Stimulated activated effector memory CD8-positive, alpha-beta T cell treated with anti-CD3 and anti-CD28 coated beads, Interleukin-12 subunit alpha, Interleukin-12 subunit beta, amount 100 ng/mL, for 72 hours (primary cell): ENCODE results near the gene MRI1.

Experiments
- ATAC-seq: fragments of 150-1000 bp; cut with Tn5 transposase; 2 replicates; pipeline ENCODE4 v1.10.0; 2021
- DNase-seq, 2 donors: peaks; one replicate each; pipeline ENCODE4 v3.0.0; 2021 to 2022; ENCODE audit warnings: low spot score in 2 of 2
- H3K27ac Mint-ChIP-seq: one replicate; pipeline ENCODE4 v1.8.0; 2022; ENCODE audit warnings: mild to moderate bottlenecking, mixed read lengths
- H3K36me3 Mint-ChIP-seq: one replicate; pipeline ENCODE4 v1.8.0; 2022; ENCODE audit warnings: mild to moderate bottlenecking, mixed read lengths
- H3K4me1 Mint-ChIP-seq: one replicate; pipeline ENCODE4 v1.8.0; 2022; ENCODE audit warnings: mixed read lengths
- H3K4me3 Mint-ChIP-seq: one replicate; pipeline ENCODE4 v1.8.0; 2022; ENCODE audit warnings: mild to moderate bottlenecking, mixed read lengths
- H3K9me3 Mint-ChIP-seq: one replicate; pipeline ENCODE4 v1.8.0; 2022; ENCODE audit warnings: mixed read lengths

MRI1 gene

DNA sequence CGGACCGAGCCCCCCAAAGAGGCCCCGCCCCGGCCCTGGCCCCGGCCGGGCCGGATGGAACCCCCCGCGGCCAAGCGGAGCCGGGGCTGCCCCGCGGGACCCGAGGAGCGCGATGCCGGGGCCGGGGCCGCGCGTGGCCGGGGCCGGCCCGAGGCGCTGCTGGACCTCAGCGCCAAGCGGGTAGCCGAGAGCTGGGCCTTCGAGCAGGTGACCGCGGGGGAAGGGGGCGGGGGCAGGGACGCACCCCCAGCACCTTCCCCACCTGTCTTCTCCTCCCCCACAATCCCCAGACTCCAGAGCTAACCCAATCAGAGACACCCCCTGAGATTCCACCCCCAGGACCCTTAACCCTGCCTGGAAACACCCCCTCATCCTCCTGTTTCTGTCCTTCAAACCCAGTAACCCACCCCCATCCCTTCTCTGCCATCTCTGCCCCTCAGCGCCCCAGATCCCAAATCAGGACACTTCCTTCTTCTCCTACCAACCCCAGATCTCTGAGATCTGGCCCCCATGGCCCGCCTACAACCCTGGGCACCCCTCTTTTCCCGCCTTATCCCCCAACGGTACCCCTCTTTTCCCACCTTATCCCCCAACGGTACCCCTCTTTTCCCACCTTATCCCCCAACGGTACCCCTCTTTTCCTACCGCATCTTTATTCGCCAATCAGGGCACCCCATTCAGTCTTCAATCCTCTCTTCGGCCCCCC lies 31.4 kb downstream of the MRI1 start:
- DNase-seq, result no peak
- Mint-ChIP-seq H3K4me1 (peaks cover 28% of the 10 kb centered on the region), H3K36me3 (peaks cover 4% of the 10 kb centered on the region), H3K9me3 (no peaks in the 10 kb centered on the region), H3K27ac (peak overlapping the region; percentile 94), H3K4me3 (peak overlapping the region; percentile 99)
- peak; percentile 48 for ATAC-seq

DNA sequence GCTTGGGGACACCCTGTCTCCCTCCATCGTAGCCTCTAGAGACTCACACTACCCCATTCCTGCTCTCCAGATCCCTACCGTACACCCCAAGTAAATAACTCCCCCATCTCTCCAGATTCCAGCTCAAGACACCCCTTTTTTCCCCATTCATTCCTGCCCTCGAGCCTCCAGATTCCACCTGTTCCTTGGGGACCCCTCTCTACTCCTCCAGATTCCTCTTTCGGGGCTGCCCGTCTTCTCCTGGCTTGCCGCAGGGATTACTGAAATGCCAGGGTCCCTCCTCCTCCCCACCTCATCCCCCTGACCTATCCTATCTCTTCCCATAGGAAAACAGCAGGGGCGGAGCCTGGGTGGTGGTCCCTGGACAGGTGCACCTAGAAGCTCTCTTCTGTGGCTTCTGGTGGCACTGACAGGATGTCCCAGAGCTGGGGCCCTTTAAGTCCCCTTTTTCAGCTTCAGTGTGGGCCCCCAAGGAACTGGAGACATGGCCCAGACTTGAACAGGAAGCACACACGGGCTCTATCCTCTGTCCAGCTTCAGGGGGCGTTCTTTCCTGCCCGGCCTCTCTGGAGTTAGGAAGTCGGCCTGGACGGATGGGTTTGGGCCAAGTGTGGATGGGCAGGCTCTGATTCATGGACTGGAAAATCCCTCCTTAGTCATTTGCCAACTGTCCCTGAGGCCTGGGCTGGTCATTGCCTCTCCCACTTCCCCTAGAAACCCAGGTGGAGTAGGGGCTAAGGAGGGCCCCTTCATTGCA lies 32.2 kb downstream of the MRI1 start:
- H3K36me3 Mint-ChIP-seq, result peaks cover 4% of the 10 kb centered on the region

DNA sequence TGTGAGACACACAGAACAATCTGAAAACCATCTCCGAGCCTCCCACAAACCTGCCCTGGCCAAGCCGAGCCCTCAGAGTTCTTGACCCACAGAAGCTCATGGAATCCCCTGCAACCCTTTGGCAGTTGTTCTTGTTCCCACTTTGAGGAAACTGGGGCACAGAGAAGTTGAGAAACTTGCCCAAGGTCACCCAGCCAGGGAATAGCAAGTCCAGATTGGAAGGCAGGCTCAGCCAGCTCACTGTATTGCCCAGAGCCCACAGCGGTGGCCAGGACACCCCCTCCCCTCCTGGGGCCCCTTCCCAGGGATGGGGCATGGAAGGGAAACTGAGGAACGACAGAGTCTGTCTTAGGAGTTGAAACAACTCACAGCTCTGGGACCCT lies 32.7 kb downstream of the MRI1 start:
- DNase-seq (no peak), ATAC-seq (no peak)
- Mint-ChIP-seq H3K9me3 (no peaks in the 10 kb centered on the region), H3K4me3 (peak overlapping the region; percentile 99), H3K27ac (peak overlapping the region; percentile 94), H3K4me1 (peaks cover 35% of the 10 kb centered on the region), H3K36me3 (peaks cover 4% of the 10 kb centered on the region)

More for the DNA sequence above, 32.2 kb downstream of the MRI1 start:
- Mint-ChIP-seq H3K27ac (peak overlapping the region; percentile 94), H3K4me1 (peaks cover 35% of the 10 kb centered on the region), H3K9me3 (no peaks in the 10 kb centered on the region), H3K4me3 (peak overlapping the region; percentile 99)
- ATAC-seq, result no peak
- no peak for DNase-seq

DNA sequence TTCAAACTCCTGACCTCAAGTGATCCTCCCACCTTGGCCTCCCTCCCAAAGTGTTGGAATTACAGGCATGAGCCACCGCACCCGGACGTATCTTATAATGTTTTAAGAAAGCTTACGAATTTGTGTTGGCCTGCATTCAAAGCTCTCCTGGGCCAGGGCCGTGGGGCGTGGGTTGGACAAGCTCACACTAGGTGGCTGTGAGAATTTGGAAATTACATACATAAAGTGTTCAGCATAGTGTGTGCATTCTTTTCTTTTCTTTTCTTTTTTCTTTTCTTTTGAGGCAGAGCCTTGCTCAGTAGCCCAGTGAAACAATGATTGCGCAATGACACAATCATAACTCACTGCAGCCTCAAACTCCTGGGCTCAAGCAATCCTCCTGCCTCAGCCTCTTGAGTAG lies 33.5 kb downstream of the MRI1 start:
- Mint-ChIP-seq H3K27ac (no peak overlapping the region), H3K9me3 (no peaks in the 10 kb centered on the region), H3K36me3 (peaks cover 4% of the 10 kb centered on the region), H3K4me3 (no peak overlapping the region), H3K4me1 (peaks cover 35% of the 10 kb centered on the region)
- DNase-seq, result no peak
- no peak for ATAC-seq

DNA sequence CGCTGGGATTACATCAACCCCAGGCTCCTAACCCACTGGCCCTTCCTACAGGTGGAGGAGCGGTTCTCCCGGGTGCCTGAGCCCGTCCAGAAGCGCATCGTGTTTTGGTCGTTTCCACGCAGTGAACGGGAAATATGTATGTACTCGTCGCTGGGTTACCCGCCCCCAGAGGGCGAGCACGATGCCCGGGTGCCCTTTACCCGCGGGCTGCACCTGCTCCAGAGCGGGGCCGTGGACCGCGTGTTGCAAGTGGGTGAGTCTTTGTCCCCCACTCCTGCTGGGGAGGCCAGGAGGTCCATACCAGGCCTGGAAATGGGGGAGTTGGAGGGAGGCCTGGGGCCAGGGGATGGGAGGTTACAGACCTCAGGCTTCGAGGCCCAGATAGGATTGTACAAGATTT lies 35.3 kb downstream of the MRI1 start:
- ATAC-seq, result no peak
- no peak for DNase-seq
- Mint-ChIP-seq H3K4me1 (peaks cover 29% of the 10 kb centered on the region), H3K9me3 (no peaks in the 10 kb centered on the region), H3K27ac (no peak overlapping the region), H3K36me3 (peaks cover 4% of the 10 kb centered on the region), H3K4me3 (no peak overlapping the region)

DNA sequence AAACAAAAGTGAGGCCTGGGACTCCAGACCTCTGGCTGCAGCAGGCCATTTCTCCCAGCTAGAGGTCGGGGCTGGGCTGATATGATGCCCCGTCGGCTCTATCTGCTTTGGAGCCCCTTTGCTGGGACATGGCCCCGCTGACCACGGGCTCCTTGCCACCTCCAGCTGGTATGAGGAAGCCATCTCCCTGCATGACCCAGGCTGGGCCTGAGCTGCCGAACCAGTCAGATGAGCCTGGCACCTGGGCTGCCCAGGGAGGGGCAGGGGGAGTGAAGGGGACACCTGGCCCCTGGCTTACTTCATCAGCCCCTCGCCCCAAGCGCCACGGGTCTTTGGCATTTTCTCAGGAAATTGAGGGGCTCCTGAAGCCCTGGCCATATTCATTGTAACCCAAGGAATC lies 38.7 kb downstream of the MRI1 start:
- DNase-seq, result no peak
- no peaks in the 10 kb centered on the region for H3K9me3 Mint-ChIP-seq
- ATAC-seq, result no peak
- H3K27ac Mint-ChIP-seq, result no peak overlapping the region
- peaks cover 17% of the 10 kb centered on the region for H3K4me1 Mint-ChIP-seq
- no peak overlapping the region for H3K4me3 Mint-ChIP-seq
- no peaks in the 10 kb centered on the region for H3K36me3 Mint-ChIP-seq

DNA sequence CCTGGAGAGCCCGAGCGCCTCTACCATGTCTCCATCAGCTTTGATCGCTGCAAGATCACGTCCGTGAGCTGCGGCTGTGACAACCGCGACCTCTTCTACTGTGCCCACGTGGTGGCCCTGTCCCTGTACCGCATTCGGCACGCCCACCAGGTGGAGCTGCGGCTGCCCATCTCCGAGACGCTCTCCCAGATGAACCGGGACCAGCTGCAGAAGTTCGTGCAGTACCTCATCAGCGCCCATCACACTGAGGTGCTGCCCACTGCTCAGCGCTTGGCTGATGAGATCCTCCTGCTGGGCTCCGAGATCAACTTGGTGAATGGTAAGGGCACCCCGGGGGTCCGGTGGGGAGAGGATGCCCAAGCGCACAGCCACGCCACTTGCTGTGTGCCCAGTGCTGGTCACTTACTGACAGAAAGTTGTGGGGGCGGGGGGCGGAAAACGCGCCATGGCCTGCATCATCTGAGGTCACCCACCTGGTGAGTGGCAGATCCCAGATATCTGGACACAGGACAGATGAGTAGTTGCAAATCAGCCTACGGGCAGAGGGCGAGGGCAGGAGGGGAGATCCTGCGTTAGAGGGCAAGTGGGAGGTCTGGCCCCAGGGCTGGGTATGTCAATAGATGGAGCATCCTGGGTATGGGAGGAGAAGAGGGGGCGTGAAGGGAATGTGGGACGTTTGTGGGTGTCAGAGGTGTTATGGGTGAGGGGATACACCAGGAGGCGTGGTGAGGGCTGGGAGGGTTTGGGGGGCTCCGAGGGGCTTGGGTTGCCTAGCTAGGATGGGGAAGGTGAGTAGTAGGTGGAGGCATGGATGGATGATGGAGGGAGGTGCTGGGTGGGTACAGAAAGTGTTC lies 40.7 kb downstream of the MRI1 start:
- H3K4me3 Mint-ChIP-seq, result no peak overlapping the region
- DNase-seq (no peak), ATAC-seq (no peak)
- H3K9me3 Mint-ChIP-seq, result no peaks in the 10 kb centered on the region
- H3K27ac Mint-ChIP-seq, result no peak overlapping the region
- H3K36me3 Mint-ChIP-seq, result peaks cover 10% of the 10 kb centered on the region
- peaks cover 17% of the 10 kb centered on the region for H3K4me1 Mint-ChIP-seq

DNA sequence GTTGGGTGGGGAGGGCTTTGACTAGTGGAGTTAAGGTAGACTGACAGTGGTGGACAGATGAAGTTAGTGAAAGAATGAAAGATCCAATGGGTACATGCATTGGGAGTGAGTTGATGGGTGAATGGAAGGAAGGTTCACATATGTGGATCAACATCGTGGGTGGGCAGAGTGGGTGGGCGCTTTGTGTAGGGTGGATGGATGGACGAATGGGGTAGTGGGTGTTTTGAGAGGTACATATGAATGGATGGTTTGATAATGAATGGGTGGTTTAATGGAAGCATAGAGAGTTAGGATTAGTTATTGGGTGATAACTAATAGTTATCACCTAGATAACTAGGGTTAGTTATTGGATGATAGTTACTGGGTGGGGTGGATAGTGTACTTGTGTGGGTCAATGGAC lies 42.4 kb downstream of the MRI1 start:
- H3K36me3 Mint-ChIP-seq, result peaks cover 23% of the 10 kb centered on the region
- ATAC-seq (no peak), DNase-seq (no peak)
- H3K9me3 Mint-ChIP-seq, result no peaks in the 10 kb centered on the region
- H3K4me1 Mint-ChIP-seq, result peaks cover 6% of the 10 kb centered on the region
- no peak overlapping the region for H3K4me3 Mint-ChIP-seq
- H3K27ac Mint-ChIP-seq, result no peak overlapping the region

DNA sequence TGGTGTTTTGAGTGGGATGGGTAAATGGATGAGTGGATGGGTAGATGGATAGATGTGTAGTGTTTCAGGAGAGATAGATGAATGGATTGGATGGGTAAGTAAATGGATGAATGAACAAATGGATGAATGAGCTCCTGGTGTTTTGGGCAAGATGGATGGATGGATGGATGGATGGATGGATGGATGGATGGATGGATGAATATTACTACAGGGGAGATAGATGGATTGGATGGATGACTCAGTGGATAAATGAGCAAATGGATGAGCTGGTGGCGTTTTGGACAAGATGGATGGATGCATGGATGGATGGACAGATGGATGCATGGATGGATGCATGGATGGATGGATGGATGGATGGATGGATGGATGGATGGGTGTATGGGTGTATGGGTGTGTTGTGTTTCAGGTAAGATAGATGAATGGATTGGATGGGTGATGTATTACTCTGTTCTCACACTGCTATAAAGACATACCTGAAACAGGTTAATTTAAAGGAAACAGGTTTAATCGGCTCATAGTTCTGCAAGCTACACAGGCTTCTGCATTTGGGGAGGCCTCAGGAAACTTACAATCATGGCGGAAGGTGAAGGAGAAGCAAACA lies 43.2 kb downstream of the MRI1 start:
- peaks cover 31% of the 10 kb centered on the region for H3K36me3 Mint-ChIP-seq
- no peak for ATAC-seq
- no peak overlapping the region for H3K27ac Mint-ChIP-seq
- H3K4me1 Mint-ChIP-seq, result peaks cover 6% of the 10 kb centered on the region
- DNase-seq, result no peak
- no peak overlapping the region for H3K4me3 Mint-ChIP-seq
- no peaks in the 10 kb centered on the region for H3K9me3 Mint-ChIP-seq

DNA sequence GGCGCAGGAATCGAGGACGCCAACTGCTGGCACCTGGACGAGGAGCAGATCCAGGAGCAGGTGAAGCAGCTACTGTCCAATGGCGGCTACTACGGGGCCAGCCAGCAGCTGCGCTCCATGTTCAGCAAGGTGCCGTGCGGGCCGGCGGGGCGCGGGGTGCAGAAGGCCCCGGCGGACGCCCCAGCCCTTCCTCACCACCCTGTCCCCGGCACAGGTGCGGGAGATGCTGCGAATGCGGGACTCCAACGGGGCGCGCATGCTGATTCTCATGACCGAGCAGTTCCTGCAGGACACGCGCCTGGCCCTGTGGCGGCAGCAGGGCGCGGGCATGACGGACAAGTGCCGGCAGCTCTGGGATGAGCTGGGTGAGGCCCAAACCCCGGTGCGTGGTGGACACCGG lies 44.5 kb downstream of the MRI1 start:
- H3K4me1 Mint-ChIP-seq, result peaks cover 13% of the 10 kb centered on the region
- no peak for DNase-seq
- no peak for ATAC-seq
- H3K4me3 Mint-ChIP-seq, result no peak overlapping the region
- H3K9me3 Mint-ChIP-seq, result no peaks in the 10 kb centered on the region
- H3K27ac Mint-ChIP-seq, result no peak overlapping the region
- H3K36me3 Mint-ChIP-seq, result peaks cover 43% of the 10 kb centered on the region

DNA sequence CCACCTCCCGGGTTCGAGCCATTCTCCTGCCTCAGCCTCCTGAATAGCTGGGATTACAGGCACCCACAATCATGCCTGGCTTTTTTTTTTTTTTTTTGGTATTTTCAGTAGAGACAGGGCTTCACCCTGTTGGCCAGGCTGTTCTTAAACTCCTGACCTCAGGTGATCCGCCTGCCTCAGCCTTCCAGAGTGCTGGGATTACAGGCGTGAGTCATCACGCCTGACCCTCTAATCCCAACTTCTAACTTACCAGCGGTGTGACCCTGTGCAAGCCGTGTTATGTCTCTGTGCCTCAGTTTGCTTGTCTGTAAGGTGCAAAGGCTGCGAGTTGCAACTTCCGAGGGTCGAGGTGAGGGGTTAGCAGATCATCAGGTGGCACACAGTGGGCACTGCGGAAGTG lies 48.2 kb downstream of the MRI1 start:
- H3K36me3 Mint-ChIP-seq, result peaks cover 45% of the 10 kb centered on the region
- no peak for DNase-seq

DNA sequence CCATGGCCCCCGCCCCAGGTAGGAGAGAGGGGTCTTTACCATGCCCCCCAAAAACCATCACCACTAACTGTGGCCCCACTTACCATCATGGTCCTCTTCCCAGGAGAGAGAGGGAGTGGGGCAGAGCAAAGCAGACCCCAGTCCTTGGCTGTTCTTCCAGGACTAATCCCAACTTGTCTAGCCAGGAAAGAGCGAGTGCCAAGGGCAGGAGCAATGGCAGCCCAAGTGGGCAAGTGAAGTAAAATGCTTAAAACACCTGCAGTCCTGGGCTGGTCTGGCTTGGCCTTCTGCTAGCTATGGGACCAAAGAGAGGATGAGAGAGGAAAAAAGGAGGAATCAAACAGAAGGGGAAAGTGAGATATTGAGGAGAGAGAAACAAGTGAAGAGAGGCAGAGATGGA lies 48.8 kb downstream of the MRI1 start:
- ATAC-seq (no peak), DNase-seq (no peak)
- peaks cover 26% of the 10 kb centered on the region for H3K4me1 Mint-ChIP-seq
- H3K36me3 Mint-ChIP-seq, result peaks cover 48% of the 10 kb centered on the region
- H3K9me3 Mint-ChIP-seq, result no peaks in the 10 kb centered on the region
- H3K4me3 Mint-ChIP-seq, result no peak overlapping the region
- H3K27ac Mint-ChIP-seq, result no peak overlapping the region

More for the DNA sequence above, 48.2 kb downstream of the MRI1 start:
- H3K9me3 Mint-ChIP-seq, result no peaks in the 10 kb centered on the region
- H3K4me1 Mint-ChIP-seq, result peaks cover 26% of the 10 kb centered on the region
- H3K4me3 Mint-ChIP-seq, result no peak overlapping the region
- no peak for ATAC-seq
- no peak overlapping the region for H3K27ac Mint-ChIP-seq

DNA sequence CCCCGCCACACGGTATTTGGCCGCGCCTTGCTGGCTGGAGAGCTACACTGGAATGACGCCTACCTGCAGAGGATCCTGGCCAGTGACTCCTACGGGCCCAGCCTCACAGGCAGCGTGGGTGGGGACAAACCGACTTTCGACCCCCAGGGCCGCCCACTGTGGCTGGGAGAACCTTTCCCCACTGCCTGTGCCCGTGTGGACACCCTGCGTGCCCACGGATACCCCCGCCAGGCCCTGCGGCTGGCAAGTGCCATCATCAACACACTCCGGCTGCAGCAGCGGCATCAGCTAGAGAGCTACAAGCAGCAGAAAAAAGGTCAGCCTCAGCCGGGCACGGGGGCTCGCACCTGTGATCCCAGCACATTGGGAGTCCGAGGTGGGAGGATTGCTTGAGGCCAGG lies 50.2 kb downstream of the MRI1 start:
- H3K9me3 Mint-ChIP-seq, result no peaks in the 10 kb centered on the region
- ATAC-seq (no peak), DNase-seq (no peak)
- peaks cover 43% of the 10 kb centered on the region for H3K36me3 Mint-ChIP-seq
- H3K4me1 Mint-ChIP-seq, result peaks cover 26% of the 10 kb centered on the region
- no peak overlapping the region for H3K27ac Mint-ChIP-seq
- H3K4me3 Mint-ChIP-seq, result no peak overlapping the region

DNA sequence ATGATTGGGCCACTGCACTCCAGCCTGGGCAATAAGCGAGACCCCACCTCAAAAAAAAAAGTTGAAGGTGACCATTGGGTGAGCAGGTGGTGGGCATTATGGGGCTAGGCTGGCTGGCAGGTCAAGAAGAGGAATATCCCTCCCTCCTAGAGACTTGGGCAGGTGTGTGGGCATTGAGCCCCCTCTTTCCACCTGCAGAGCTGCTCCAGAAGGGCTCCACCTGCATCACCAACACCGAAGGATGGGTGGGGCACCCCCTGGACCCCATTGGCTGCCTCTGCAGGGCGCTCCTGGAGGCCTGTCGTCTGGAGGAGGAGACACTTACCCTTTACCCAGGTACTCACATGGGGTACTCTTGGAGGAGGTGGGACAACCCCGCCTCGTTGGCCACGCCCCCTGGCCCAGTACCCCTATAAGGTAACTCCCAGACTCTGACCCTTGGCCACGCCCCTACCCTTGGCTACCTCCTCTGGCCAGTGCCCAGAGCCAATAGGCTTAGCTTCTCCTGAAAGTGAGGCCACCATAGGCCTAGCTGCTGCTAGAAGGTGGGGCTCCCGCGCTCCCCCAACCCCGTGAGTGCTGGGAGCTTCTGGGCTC lies 52.8 kb downstream of the MRI1 start:
- no peak for DNase-seq
- peak overlapping the region; percentile 53 for H3K4me3 Mint-ChIP-seq
- peaks cover 42% of the 10 kb centered on the region for H3K36me3 Mint-ChIP-seq
- peaks cover 26% of the 10 kb centered on the region for H3K4me1 Mint-ChIP-seq
- ATAC-seq, result peak; percentile 86
- H3K9me3 Mint-ChIP-seq, result no peaks in the 10 kb centered on the region
- H3K27ac Mint-ChIP-seq, result peak overlapping the region; percentile 48
